ENCODE measurements around the gene AAGAB. TPM values are rescaled to one million over a fixed set of nuclear protein-coding genes. Genes with fewer than 3 reads are reported as not detected.

AAGAB gene, protein sequence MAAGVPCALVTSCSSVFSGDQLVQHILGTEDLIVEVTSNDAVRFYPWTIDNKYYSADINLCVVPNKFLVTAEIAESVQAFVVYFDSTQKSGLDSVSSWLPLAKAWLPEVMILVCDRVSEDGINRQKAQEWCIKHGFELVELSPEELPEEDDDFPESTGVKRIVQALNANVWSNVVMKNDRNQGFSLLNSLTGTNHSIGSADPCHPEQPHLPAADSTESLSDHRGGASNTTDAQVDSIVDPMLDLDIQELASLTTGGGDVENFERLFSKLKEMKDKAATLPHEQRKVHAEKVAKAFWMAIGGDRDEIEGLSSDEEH
- 22.5 and 23.5 TPM in 2 replicates for total RNA-seq

GRCh38 chr15:67254238-67255175, at the start of gene AAGAB, which contains the start of gene IQCH:
Gene AAGAB, minus strand, starts transcription at chr15:67254661. Its CDS starts 30 bp downstream, at chr15:67254631.
Gene IQCH, plus strand, starts transcription at chr15:67254786. Its CDS starts 111 bp downstream, at chr15:67254897.

Other genes with a start within 250 kb of the AAGAB start
- gene SMAD3, start 189.1 kb downstream of the AAGAB start, total RNA-seq = 15.9 and 32.9 TPM in 2 replicates
- 0.60 and 1.9 TPM in 2 replicates for gene IQCH, start 125 bp upstream of the AAGAB start, total RNA-seq

Data from pericardium fibroblast (primary cell).